ENCODE data around the gene EMC9.

DNA sequence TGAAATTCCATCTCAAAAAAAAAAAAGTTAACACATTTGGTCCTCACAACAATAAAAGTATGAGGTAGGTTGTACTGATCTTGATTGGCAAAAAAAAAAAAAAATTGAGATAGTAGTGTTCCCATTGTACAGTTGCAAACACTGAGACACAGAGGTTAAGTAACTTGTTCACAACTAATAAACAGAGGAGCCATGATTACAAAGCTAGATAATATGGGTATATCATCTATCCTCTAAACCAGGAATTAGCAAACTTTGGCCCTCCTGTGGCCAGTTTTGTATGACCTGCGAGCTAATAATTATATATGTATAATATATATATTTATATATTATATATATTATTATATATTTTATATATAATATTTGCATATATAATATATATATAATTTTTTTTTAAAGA is 7.7 kb downstream of the EMC9 start:
- TF ChIP-seq CTCF (IDR thresholded peaks at IDR 0.05) = no peak
- no peak for TF ChIP-seq POLR2AphosphoS5 (IDR thresholded peaks at IDR 0.05; ENCODE audit: insufficient read depth in 1 of 2, low read depth in 1 of 2)
- no peak for TF ChIP-seq POLR2A (IDR thresholded peaks at IDR 0.05)

Data from vagina (tissue), 2 donors.